A673 (cell line): ENCODE measurements around the gene TASOR2.

Source experiments
- EZH2 ChIP-seq: fragments of 200-600 bp; sonication (generic); IDR thresholded peaks from 2 replicates; pipeline ENCODE4 v1.6.1; 2017; ENCODE audit warnings: borderline replicate concordance, low read depth, mild to moderate bottlenecking, mixed read lengths, antibody characterized with exemption, low read length; ENCODE audit not compliant: poor library complexity, severe bottlenecking
- TF ChIP-seq, protein P1 (sequence below): fragments of 300-800, 200-600 bp; sonication (generic); conservative IDR thresholded peaks from 2 replicates; pipeline ENCODE4 v1.5.1; 2017; ENCODE audit warnings: low read depth, mild to moderate bottlenecking, antibody characterized with exemption, low read length, moderate library complexity, mixed read lengths

DNA sequence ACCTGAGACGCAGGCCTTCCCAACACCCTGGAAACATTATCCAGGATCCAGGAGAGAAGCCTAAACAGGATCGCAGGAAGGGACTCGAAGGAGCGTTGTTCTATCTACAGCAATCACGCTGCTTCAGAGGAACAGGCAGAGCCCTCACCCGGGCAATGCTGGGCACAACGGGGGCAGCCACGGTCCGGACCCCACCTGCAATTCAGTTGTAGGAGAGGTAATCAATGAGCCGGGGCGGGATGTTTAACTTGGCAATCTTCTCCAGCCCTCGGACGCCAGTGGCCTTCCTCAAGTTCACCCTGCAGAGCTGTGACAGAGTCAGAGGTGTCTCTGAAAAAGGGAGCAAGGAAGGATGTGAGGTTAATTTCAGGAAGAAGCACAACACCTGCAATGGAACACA lies 44.1 kb upstream of the TASOR2 start:
- no peak for TF ChIP-seq EZH2
- TF ChIP-seq, protein P1, sequence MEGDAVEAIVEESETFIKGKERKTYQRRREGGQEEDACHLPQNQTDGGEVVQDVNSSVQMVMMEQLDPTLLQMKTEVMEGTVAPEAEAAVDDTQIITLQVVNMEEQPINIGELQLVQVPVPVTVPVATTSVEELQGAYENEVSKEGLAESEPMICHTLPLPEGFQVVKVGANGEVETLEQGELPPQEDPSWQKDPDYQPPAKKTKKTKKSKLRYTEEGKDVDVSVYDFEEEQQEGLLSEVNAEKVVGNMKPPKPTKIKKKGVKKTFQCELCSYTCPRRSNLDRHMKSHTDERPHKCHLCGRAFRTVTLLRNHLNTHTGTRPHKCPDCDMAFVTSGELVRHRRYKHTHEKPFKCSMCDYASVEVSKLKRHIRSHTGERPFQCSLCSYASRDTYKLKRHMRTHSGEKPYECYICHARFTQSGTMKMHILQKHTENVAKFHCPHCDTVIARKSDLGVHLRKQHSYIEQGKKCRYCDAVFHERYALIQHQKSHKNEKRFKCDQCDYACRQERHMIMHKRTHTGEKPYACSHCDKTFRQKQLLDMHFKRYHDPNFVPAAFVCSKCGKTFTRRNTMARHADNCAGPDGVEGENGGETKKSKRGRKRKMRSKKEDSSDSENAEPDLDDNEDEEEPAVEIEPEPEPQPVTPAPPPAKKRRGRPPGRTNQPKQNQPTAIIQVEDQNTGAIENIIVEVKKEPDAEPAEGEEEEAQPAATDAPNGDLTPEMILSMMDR: no peak
